Heart left ventricle (tissue), 16 donors: Measurements from ENCODE around the gene BRD9. TPM values are rescaled to one million over a fixed set of nuclear protein-coding genes. Genes with fewer than 3 reads are reported as not detected.
A peak's percentile ranks its signal among the peaks of the same experiment; 100 is the strongest.
"Not testable (repeated sequence)": the region's sequence is repeated elsewhere in the genome, so short reads cannot be mapped to it uniquely, and the experiment has no call there.

ENCODE experiments used
- ATAC-seq, 4 donors: fragments of 200-7000 bp; cut with Tn5 transposase; one replicate each; pipeline ENCODE4 v1.9.1; 2020 to 2022; ENCODE audit warnings: moderate library complexity in 4 of 4, mild to moderate bottlenecking in 3 of 4, moderate number of reproducible peaks in 1 of 4
- DNase-seq, 5 donors: peaks; one replicate each; pipeline ENCODE4 v3.0.0-alpha.2; 2020
- H3K27ac ChIP-seq, 12 donors: fragments of 200-600 bp; sonication (generic) in 4 of 12; one replicate each; pipeline versions ENCODE4 v1.5.0 to v1.8.0; 2016 to 2022; ENCODE audit warnings: mild to moderate bottlenecking in 2 of 12
- H3K27me3 ChIP-seq, 9 donors: fragments of 200-600 bp; sonication (generic) in 2 of 9; one replicate each; pipeline versions ENCODE4 v1.5.1 to v1.8.0; 2016 to 2022; ENCODE audit warnings: mild to moderate bottlenecking in 3 of 9
- H3K36me3 ChIP-seq, 9 donors: fragments of 200-600 bp; sonication (generic) in 2 of 9; one replicate each; pipeline versions ENCODE4 v1.5.0 to v1.8.0; 2018 to 2022; ENCODE audit warnings: mild to moderate bottlenecking in 2 of 9
- H3K4me1 ChIP-seq, 12 donors: fragments of 200-600 bp; sonication (generic) in 4 of 12; one replicate each; pipeline versions ENCODE4 v1.5.0 to v1.8.0; 2016 to 2022; ENCODE audit warnings: mild to moderate bottlenecking in 3 of 12
- H3K4me3 ChIP-seq, 12 donors: fragments of 200-600 bp; sonication (generic) in 4 of 12; one replicate each; pipeline versions ENCODE4 v1.5.0 to v1.8.0; 2017 to 2022; ENCODE audit warnings: mild to moderate bottlenecking in 9 of 12, moderate library complexity in 4 of 12
- H3K9me3 ChIP-seq, 12 donors: fragments of 200-600 bp; sonication (generic) in 4 of 12; one replicate each; pipeline versions ENCODE4 v1.5.0 to v1.8.0; 2016 to 2022; ENCODE audit warnings: mild to moderate bottlenecking in 1 of 12
- POLR2A ChIP-seq, 2 donors: fragments of 450-650 bp; IDR thresholded peaks; one replicate each; pipeline ENCODE4 v1.6.1; 2017; ENCODE audit warnings: antibody characterized with exemption in 2 of 2, mild to moderate bottlenecking in 2 of 2, moderate library complexity in 2 of 2
- WGBS, 4 donors: extraction: QIAGEN DNeasy Blood & Tissue Kit in 2 of 4; methylation state at CpG; one replicate each; pipeline versions ENCODE4 v1.1.5 to v1.1.7; 2013 to 2018; 5-methylcytosine and 5-hydroxymethylcytosine counted together
- intact Hi-C, 10 donors: fragments of 100-400 bp; cut with DNase I; formaldehyde crosslinking; loops; one replicate each; pipeline versions ENCODE4 v1.11.1 to v1.14.2; 2022
- polyA plus RNA-seq, 2 donors: library from polyadenylated mRNA; stranded (reverse); fragments of 200-250 nt; gene quantifications; one replicate each; pipeline ENCODE4 v1.2.3, GENCODE V29; 2013
- total RNA-seq, 9 donors: library from RNA; depleted of rRNA in 2 of 9; stranded (reverse); fragments of >200 nt in 2 of 9; fragmentation: NEBNext Ultra II Directional in 3 of 9; extraction: Animal tissue kit (Norgen Biotek cat#: 25700) in 3 of 9; gene quantifications; one replicate each; pipeline versions ENCODE4 v1.1.0 to v1.2.4, GENCODE V29; 2016 to 2023
- TF ChIP-seq, protein P1 (sequence below), 12 donors: fragments of 200-600 bp; sonication (generic) in 4 of 12; IDR thresholded peaks; one replicate each; pipeline versions ENCODE4 v1.5.0 to v1.8.0; 2018 to 2022; ENCODE audit warnings: antibody characterized with exemption in 12 of 12, mild to moderate bottlenecking in 5 of 12
- donor health status: ischemic (EF 13 %, LVEDD 7.1; RV severe dilation, severe dysfunction).
- donor health status: healthy with polysubstance abuse.
- donor health status: DM: no; HTN: yes; CAD: no.
- donor health status: DM: no; HTN: no; CAD: no.
- donor health status: ischemic (EF 25% LVEDD 6.9; RV normal size, moderate dysfunction).
- donor health status: ischemic (EF 25% LVEDD 5.7; RV mildly dilated, moderate dysfunction).
- donor health status: healthy.
- donor health status: DM: yes; HTN: yes; CAD: no.
- donor health status: ischemic (EF 35%, LVEDD 5.7; RV mildly dilated, moderate dysfunction).
- donor health status: nonischemic (EF 11% LVEDD 7.7; RV severe dilation, severe dysfunction).
- donor health status: DM: yes; HTN: yes; CAD: no.
- donor health status: PGD.
- donor health status: ischemic (EF 29% LVEDD 5.4; RV normal size, mild dysfunction).
- donor health status: nonischemic (EF 23%, LVEDD 6.1; RV moderate dilation, normal function).

The BRD9 gene
- total and polyA plus RNA-seq, 11 donors: 17.5 to 32.1 (median 22.5) TPM

DNA sequence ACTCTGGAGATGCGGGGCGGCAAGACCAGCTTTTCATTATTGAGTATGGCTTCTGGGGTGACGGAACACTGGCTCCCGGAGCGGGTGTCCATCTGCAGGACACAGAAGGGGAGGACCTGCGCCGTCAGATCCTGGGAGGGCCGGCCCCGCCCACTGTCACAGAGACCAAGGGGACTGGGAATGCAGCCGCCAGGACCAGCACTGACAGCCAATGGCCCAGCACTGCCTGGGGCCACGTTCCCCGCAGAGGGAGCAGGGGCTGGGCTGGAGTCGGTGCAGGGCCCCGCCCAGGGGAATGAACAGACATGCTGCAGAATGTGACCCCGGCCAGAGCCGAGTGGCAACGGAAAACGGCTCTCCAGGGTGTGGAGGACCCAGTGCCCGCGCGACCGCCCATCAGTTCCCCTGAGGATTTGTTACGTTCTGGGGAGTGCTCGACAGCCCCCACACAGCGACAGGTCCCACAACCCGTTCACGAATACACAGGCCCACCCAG lies 42.0 kb downstream of the BRD9 start, which contains the start of gene ZDHHC11:
Gene ZDHHC11 (minus strand): TSS at position 476 of the 496 bp plus-strand sequence. CDS start 384 bp downstream, at position 92.
- H3K4me3 ChIP-seq: peak within 1 kb of the TSS in 9 of 12 donors; percentile 11 to 42 (median 32)
- WGBS, 4 donors: 56 to 69% (median 60%) methylated on average over 14 to 27 of the region's 27 CpGs

DNA sequence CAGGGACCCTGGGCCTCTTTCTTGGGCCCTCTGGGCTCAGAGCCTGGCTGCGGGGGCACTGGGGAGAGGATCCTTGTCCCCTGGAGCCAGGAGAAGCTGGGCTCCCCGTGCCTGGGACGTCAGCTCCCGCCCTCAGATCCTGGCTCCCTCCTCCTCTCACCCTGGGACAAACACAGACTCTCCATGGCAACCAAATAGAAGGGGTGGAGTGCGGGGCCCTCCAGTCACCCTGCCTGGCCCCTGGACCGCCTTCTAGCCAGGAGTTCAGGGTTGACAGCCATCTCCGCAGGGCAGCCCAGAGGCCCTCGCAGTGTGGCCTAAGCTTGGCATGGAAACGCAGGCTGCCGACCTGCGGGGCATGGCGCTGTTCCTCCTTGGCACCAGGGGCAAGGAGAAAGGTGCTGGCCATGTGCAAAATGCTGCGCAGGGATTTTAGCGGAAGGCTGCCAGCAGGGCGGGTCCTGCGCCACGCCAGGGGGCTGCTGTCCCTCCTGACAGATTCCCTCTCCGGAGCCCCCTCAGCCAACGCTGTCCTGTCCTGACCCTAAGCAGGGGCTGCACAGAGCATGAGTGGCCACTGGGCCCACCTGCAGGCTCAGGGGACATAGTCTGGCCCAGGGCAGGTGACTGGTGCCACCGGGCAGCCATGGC lies 42.8 kb downstream of the BRD9 start:
- H3K9me3 ChIP-seq: no peaks in the 10 kb centered on the region
- intact Hi-C loops: loop anchor here in 6 of 10 donors (5.0 to 10.0 kb wide), 3 partner anchors 85 to 95 kb away; no protein-coding TSS in a partner anchor
- H3K27me3 ChIP-seq: peaks cover 0 to 17% (median 0%) of the 10 kb centered on the region in 9 donors
- peaks cover 0 to 2% (median 0%) of the 10 kb centered on the region in 9 donors for H3K36me3 ChIP-seq
- peak overlapping the region in 5 of 12 donors; percentile 10 to 47 (median 22) for H3K27ac ChIP-seq
- DNase-seq (peak in 4 of 5 donors; percentile 46 to 74 (median 47)), ATAC-seq (peak; percentile 58 to 88 (median 88))
- peak overlapping the region in 9 of 12 donors; percentile 11 to 42 (median 32) for H3K4me3 ChIP-seq
- peaks cover 0 to 11% (median 0%) of the 10 kb centered on the region in 12 donors for H3K4me1 ChIP-seq
- WGBS, 4 donors: 65 to 76% (median 68%) methylated on average over 9 to 20 of the region's 20 CpGs
- TF ChIP-seq POLR2A (IDR thresholded peaks at IDR 0.05): no peak
- TF ChIP-seq, protein P1, sequence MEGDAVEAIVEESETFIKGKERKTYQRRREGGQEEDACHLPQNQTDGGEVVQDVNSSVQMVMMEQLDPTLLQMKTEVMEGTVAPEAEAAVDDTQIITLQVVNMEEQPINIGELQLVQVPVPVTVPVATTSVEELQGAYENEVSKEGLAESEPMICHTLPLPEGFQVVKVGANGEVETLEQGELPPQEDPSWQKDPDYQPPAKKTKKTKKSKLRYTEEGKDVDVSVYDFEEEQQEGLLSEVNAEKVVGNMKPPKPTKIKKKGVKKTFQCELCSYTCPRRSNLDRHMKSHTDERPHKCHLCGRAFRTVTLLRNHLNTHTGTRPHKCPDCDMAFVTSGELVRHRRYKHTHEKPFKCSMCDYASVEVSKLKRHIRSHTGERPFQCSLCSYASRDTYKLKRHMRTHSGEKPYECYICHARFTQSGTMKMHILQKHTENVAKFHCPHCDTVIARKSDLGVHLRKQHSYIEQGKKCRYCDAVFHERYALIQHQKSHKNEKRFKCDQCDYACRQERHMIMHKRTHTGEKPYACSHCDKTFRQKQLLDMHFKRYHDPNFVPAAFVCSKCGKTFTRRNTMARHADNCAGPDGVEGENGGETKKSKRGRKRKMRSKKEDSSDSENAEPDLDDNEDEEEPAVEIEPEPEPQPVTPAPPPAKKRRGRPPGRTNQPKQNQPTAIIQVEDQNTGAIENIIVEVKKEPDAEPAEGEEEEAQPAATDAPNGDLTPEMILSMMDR (IDR thresholded peaks at IDR 0.05): no peak

More for the DNA sequence above, 42.0 kb downstream of the BRD9 start, which contains the start of gene ZDHHC11:
- no peak for TF ChIP-seq POLR2A (IDR thresholded peaks at IDR 0.05)
- TF ChIP-seq, protein P1 (IDR thresholded peaks at IDR 0.05): no peak
- Histone ChIP-seq H3K27me3 (peaks cover 0 to 17% (median 0%) of the 10 kb centered on the region in 9 donors), H3K9me3 (no peaks in the 10 kb centered on the region), H3K4me1 (peaks cover 0 to 11% (median 0%) of the 10 kb centered on the region in 12 donors), H3K27ac (peak within 1 kb of the TSS in 5 of 12 donors; percentile 10 to 28 (median 20)), H3K36me3 (no peaks in the 10 kb centered on the region)
- ATAC-seq (peak; percentile 46 to 92 (median 61)), DNase-seq (peak in 3 of 5 donors; percentile 59 to 77 (median 65))
- intact Hi-C loops: no loop called here

DNA sequence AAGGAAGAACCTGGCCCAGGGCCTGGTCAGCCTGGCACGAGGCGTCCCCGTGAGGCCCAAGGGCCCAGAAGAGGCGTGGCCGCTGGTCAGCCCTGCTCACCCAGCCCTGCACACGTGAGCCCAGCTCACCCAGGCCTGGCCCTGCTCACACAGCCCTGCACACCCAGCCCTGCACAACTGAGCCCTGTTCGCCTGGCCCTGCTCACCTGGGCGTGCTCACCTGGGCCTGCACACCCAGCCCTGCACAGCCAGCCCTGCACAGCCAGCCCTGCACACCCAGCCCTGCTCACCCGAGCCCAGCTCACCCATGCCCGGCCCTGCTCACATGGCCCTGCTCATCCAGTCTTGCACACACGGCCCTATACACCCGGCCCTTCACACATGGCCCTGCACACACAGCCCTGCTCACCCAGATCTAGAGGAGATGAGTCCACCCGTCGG lies 43.9 kb downstream of the BRD9 start:
- intact Hi-C loops: loop anchor here in 6 of 10 donors (5.0 to 10.0 kb wide), 3 partner anchors 84 to 94 kb away; no protein-coding TSS in a partner anchor
- WGBS, 4 donors: 93 to 96% (median 94%) methylated on average over 5 to 14 of the region's 14 CpGs
- Histone ChIP-seq H3K4me1 (peaks cover 0 to 11% (median 0%) of the 10 kb centered on the region in 12 donors), H3K36me3 (peaks cover 0 to 8% (median 0%) of the 10 kb centered on the region in 9 donors), H3K4me3 (no peak overlapping the region), H3K27ac (no peak overlapping the region), H3K9me3 (no peaks in the 10 kb centered on the region), H3K27me3 (peaks cover 0 to 17% (median 0%) of the 10 kb centered on the region in 9 donors)
- DNase-seq (peak in 1 of 5 donors; percentile 43), ATAC-seq (peak in 1 of 4 donors; percentile 15)
- no peak for TF ChIP-seq POLR2A (IDR thresholded peaks at IDR 0.05)
- TF ChIP-seq, protein P1 (IDR thresholded peaks at IDR 0.05): no peak

DNA sequence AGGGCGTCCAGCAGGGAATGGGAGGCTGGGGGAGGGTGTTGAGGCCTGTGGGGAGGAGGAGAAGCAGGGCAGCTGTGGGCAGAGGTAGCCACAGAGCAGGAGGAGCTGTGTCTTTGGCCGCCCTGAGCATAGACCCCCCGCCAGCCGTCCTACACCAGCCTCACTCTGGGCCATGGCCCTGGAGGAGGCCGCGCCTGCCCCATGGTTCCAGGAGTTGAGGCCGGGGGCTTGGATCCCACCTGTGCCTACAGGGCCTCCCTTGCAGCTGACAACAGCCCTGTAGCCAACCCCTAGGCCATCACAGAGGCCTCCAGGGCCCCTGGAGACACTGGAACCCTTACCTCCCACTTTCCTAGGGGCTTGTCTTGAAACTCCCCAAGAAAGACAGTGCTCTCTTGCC lies 44.9 kb downstream of the BRD9 start:
- H3K27me3 ChIP-seq: peaks cover 0 to 17% (median 0%) of the 10 kb centered on the region in 9 donors
- H3K4me3 ChIP-seq, H3K9me3 ChIP-seq, H3K27ac ChIP-seq: not testable (repeated sequence)
- DNase-seq: peak in 1 of 5 donors; percentile 15
- peaks cover 0 to 11% (median 0%) of the 10 kb centered on the region in 12 donors for H3K4me1 ChIP-seq
- 93 to 100% (median 98%) methylated on average over 5 to 6 of the region's 7 CpGs for WGBS, 4 donors
- intact Hi-C loops: loop anchor here in 7 of 10 donors (2.0 to 10.0 kb wide), 4 partner anchors 83 to 93 kb away; no protein-coding TSS in a partner anchor
- H3K36me3 ChIP-seq: peaks cover 0 to 11% (median 0%) of the 10 kb centered on the region in 9 donors
- peak in 1 of 4 donors; percentile 2 for ATAC-seq

DNA sequence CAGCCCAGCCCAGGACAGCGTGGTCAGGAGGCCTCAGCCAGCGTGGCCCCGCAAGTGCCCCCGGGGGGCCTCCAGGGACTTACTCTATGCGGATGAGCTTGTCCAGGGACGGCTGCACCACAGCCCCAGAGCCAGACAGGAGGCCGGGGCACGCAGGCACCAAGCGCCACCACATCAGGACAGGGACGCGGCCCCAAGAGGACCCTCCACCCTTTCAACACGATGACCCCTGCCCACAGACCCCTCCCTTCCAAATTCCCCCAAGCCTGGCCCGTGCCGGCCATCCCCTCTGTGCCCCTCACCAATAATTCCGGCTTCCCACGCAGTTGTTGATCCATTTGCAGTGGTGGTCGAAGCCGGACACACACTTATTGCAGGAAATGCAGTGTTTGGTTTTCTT lies 45.4 kb downstream of the BRD9 start:
- H3K9me3 ChIP-seq, H3K4me3 ChIP-seq, H3K27ac ChIP-seq: not testable (repeated sequence)
- H3K36me3 ChIP-seq: peaks cover 0 to 12% (median 0%) of the 10 kb centered on the region in 9 donors
- DNase-seq (peak in 1 of 5 donors; percentile 14), ATAC-seq (peak in 1 of 4 donors; percentile 6)
- intact Hi-C loops: loop anchor here in 7 of 10 donors (2.0 to 10.0 kb wide), 4 partner anchors 82 to 92 kb away; no protein-coding TSS in a partner anchor
- peaks cover 0 to 17% (median 0%) of the 10 kb centered on the region in 9 donors for H3K27me3 ChIP-seq
- WGBS, 4 donors: 91 to 96% (median 94%) methylated on average over 8 to 13 of the region's 18 CpGs
- H3K4me1 ChIP-seq: peaks cover 0 to 11% (median 0%) of the 10 kb centered on the region in 12 donors

DNA sequence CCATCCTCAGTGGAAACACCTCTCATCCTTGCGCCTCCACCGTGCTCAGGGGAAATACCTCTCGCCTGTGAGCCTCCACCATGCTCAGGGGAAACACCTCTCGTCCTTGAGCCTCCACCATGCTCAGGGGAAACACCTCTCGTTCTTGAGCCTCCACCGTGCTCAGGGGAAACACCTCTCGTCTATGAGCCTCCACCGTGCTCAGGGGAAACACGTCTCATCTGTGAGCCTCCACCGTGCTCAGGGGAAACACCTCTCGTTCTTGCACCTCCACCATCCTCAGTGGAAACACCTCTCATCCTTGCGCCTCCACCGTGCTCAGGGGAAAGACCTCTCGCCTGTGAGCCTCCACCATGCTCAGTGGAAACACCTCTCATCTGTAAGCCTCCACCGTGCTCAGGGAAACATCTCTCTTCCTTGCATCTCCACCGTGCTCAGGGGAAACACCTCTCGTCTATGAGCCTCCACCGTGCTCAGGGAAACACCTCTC lies 46.0 kb downstream of the BRD9 start:
- Histone ChIP-seq H3K27me3 (peaks cover 0 to 17% (median 0%) of the 10 kb centered on the region in 9 donors), H3K4me1 (peaks cover 0 to 11% (median 0%) of the 10 kb centered on the region in 12 donors), H3K36me3 (peaks cover 0 to 16% (median 0%) of the 10 kb centered on the region in 9 donors)
- DNase-seq: peak in 1 of 5 donors; percentile 10
- not testable (repeated sequence) for H3K4me3 ChIP-seq, H3K27ac ChIP-seq, ATAC-seq, H3K9me3 ChIP-seq
- intact Hi-C loops: loop anchor here in 8 of 10 donors (1.0 to 10.0 kb wide), 5 partner anchors 82 to 92 kb away; no protein-coding TSS in a partner anchor
- 86 to 91% (median 88%) methylated on average over 18 of the region's 18 CpGs for WGBS, 4 donors
